Right lung (tissue), 10 donors: ENCODE results near the gene MSANTD1. TPM values are rescaled to one million over a fixed set of nuclear protein-coding genes. Genes with fewer than 3 reads are reported as not detected.

ENCODE experiments used
- DNase-seq, 2 donors: peaks; one replicate each; pipeline ENCODE4 v3.0.0-alpha.2; 2013
- long read RNA-seq, 8 donors: transcript quantifications; one replicate each; lab custom pipeline, GENCODE V29; 2026
- polyA plus RNA-seq, 5 donors: library from polyadenylated mRNA; unstranded; fragments of 120-200 nt; gene quantifications; one replicate each; pipeline versions ENCODE4 v1.2.1 to v1.2.3, GENCODE V29; 2013; ENCODE audit warnings: inconsistent platforms in 1 of 5, low replicate concordance in 1 of 5; ENCODE audit not compliant: insufficient read length in 5 of 5, insufficient read depth in 1 of 5

MSANTD1 gene
- under 1 TPM; 0.45 to 1.00 (median 0.85) TPM for polyA plus RNA-seq
- long read RNA-seq, donor 1 = 0 reads
- long read RNA-seq, donor 2 = 0 reads
- long read RNA-seq, donor 3, partial matches to known transcripts = 0 of 1 reads
- long read RNA-seq, donor 3, other reads (novel, unspliced or antisense) = 0 of 1 reads
- long read RNA-seq, donor 4 = 0 reads
- long read RNA-seq, donor 5 = 0 reads
- long read RNA-seq, donor 6 = 0 reads
- long read RNA-seq, donor 7 = 0 reads
- long read RNA-seq, donor 8 = 0 reads

GRCh38 chr4:3248811-3249661 is at the start of gene MSANTD1:
Gene MSANTD1 (plus strand): TSS chr4:3249159. CDS start chr4:3249223, 64 bp downstream.
- peak in 1 of 2 donors; percentile 32 for DNase-seq

GRCh38 chr4:3199653-3200422 is 49.1 kb upstream of the MSANTD1 start:
- peak in 1 of 2 donors; percentile 40 for DNase-seq

GRCh38 chr4:3200423-3201090 is 48.4 kb upstream of the MSANTD1 start:
- no peak for DNase-seq

- peak; percentile 73 to 78 for DNase-seq
These were observed 46.9 kb upstream of the MSANTD1 start for GRCh38 chr4:3201718-3202702.

- DNase-seq = peak in 1 of 2 donors; percentile 53
These were observed 45.8 kb upstream of the MSANTD1 start for GRCh38 chr4:3202836-3203820.

GRCh38 chr4:3203971-3204431 is 45.0 kb upstream of the MSANTD1 start:
- peak in 1 of 2 donors; percentile 24 for DNase-seq

- no peak for DNase-seq
These were observed 43.0 kb upstream of the MSANTD1 start for GRCh38 chr4:3205995-3206394.

GRCh38 chr4:3206439-3207100 is 42.4 kb upstream of the MSANTD1 start:
- DNase-seq = no peak

- DNase-seq = no peak
These were observed 41.4 kb upstream of the MSANTD1 start for GRCh38 chr4:3207531-3208037.

- no peak for DNase-seq
These were observed 40.1 kb upstream of the MSANTD1 start for GRCh38 chr4:3208826-3209225.

- DNase-seq = no peak
These were observed 39.2 kb upstream of the MSANTD1 start for GRCh38 chr4:3209551-3210325.

GRCh38 chr4:3210467-3210866 is 38.5 kb upstream of the MSANTD1 start:
- no peak for DNase-seq

GRCh38 chr4:3211866-3212265 is 37.1 kb upstream of the MSANTD1 start:
- DNase-seq = no peak

GRCh38 chr4:3212391-3213105 is 36.4 kb upstream of the MSANTD1 start:
- DNase-seq = no peak

- no peak for DNase-seq
These were observed 35.9 kb upstream of the MSANTD1 start for GRCh38 chr4:3213106-3213425.

- no peak for DNase-seq
These were observed 35.2 kb upstream of the MSANTD1 start for GRCh38 chr4:3213661-3214250.
